ENCODE measurements around the gene AFG3L2.
A peak's percentile ranks its signal among the peaks of the same experiment; 100 is the strongest.

Gene AFG3L2

GRCh38 chr18:12361770-12362378 is 15.2 kb downstream of the AFG3L2 start:
- no peak for DNase-seq (ENCODE audit: low read depth)

- no peak for DNase-seq (ENCODE audit: low read depth)
These were observed 17.5 kb downstream of the AFG3L2 start for GRCh38 chr18:12359515-12359927.

GRCh38 chr18:12352188-12352587 is 24.8 kb downstream of the AFG3L2 start:
- DNase-seq (ENCODE audit: low read depth), result no peak

- no peak for DNase-seq (ENCODE audit: low read depth)
These were observed 29.1 kb downstream of the AFG3L2 start for GRCh38 chr18:12347895-12348294.

GRCh38 chr18:12346240-12346565 is 30.8 kb downstream of the AFG3L2 start:
- DNase-seq (ENCODE audit: low read depth), result no peak

- no peak for DNase-seq (ENCODE audit: low read depth)
These were observed 31.4 kb downstream of the AFG3L2 start for GRCh38 chr18:12345491-12346239.

- DNase-seq (ENCODE audit: low read depth), result no peak
These were observed 34.4 kb downstream of the AFG3L2 start for GRCh38 chr18:12342661-12343060.

- no peak for DNase-seq (ENCODE audit: low read depth)
These were observed 35.9 kb downstream of the AFG3L2 start for GRCh38 chr18:12340945-12341660.

GRCh38 chr18:12338382-12338781 is 38.6 kb downstream of the AFG3L2 start:
- DNase-seq (ENCODE audit: low read depth), result no peak

GRCh38 chr18:12336887-12337286 is 40.1 kb downstream of the AFG3L2 start:
- no peak for DNase-seq (ENCODE audit: low read depth)

GRCh38 chr18:12336171-12336613 is 40.8 kb downstream of the AFG3L2 start:
- DNase-seq (ENCODE audit: low read depth), result no peak

- DNase-seq (ENCODE audit: low read depth), result no peak
These were observed 41.5 kb downstream of the AFG3L2 start for GRCh38 chr18:12335503-12335902.

- DNase-seq (ENCODE audit: low read depth), result no peak
These were observed 42.2 kb downstream of the AFG3L2 start for GRCh38 chr18:12334863-12335262.

- DNase-seq (ENCODE audit: low read depth), result no peak
These were observed 42.6 kb downstream of the AFG3L2 start for GRCh38 chr18:12334366-12334808.

GRCh38 chr18:12333506-12334290 is 43.3 kb downstream of the AFG3L2 start:
- no peak for DNase-seq (ENCODE audit: low read depth)

GRCh38 chr18:12330766-12331165 is 46.3 kb downstream of the AFG3L2 start:
- DNase-seq (ENCODE audit: low read depth), result no peak

- DNase-seq (ENCODE audit: low read depth), result no peak
These were observed 47.8 kb downstream of the AFG3L2 start for GRCh38 chr18:12329125-12329698.

- no peak for DNase-seq (ENCODE audit: low read depth)
These were observed 48.7 kb downstream of the AFG3L2 start for GRCh38 chr18:12328179-12328823.

GRCh38 chr18:12327510-12328178 is 49.4 kb downstream of the AFG3L2 start:
- peak; percentile 53 for DNase-seq (ENCODE audit: low read depth)

- no peak for DNase-seq (ENCODE audit: low read depth)
These were observed 50.1 kb downstream of the AFG3L2 start for GRCh38 chr18:12326711-12327460.

Measured in stimulated activated CD8-positive, alpha-beta memory T cell treated with anti-CD3 and anti-CD28 coated beads, Interleukin-15, amount 100 ng/mL, for 1 hour (primary cell).